ENCODE measurements around the gene TMEM203.

The TMEM203 gene

DNA sequence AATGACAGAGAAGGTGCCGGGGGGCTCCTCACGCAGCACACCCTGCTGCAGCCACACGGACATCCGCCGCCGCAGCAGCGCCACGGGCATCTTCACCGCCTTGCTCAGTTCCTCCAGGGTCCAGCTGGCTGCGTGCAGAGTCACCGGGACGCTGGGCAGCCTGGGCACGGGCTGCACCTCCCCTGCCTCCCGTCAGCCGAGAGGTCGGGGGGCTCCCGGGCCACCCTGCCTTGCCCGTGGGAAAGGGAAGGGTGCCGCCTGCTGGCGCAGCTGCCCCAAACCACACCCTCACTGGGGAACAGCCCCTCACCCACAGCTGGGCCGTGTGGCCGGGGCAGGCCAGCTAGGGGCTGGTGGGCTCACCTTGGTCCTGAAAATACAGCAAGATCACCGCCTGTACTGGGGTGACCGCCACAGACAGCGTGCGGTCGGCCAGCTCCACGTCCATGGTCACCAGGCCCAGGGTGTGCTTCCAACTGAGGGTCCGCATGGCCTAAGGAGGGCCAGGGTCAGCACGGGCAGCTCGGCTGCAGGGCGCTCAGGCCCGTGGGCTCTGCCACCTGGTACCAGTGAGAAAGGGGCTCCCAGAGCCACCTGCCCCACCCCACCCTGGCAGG is 30.0 kb downstream of the TMEM203 start:
- TF ChIP-seq, protein P1, sequence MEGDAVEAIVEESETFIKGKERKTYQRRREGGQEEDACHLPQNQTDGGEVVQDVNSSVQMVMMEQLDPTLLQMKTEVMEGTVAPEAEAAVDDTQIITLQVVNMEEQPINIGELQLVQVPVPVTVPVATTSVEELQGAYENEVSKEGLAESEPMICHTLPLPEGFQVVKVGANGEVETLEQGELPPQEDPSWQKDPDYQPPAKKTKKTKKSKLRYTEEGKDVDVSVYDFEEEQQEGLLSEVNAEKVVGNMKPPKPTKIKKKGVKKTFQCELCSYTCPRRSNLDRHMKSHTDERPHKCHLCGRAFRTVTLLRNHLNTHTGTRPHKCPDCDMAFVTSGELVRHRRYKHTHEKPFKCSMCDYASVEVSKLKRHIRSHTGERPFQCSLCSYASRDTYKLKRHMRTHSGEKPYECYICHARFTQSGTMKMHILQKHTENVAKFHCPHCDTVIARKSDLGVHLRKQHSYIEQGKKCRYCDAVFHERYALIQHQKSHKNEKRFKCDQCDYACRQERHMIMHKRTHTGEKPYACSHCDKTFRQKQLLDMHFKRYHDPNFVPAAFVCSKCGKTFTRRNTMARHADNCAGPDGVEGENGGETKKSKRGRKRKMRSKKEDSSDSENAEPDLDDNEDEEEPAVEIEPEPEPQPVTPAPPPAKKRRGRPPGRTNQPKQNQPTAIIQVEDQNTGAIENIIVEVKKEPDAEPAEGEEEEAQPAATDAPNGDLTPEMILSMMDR (IDR thresholded peaks at IDR 0.05; ENCODE audit: insufficient read depth, low read depth, low read length, missing control alignments), result no peak
- no peak overlapping the region for H3K4me3 ChIP-seq (ENCODE audit: low read length)
- no peak for DNase-seq (ENCODE audit: low read depth)

DNA sequence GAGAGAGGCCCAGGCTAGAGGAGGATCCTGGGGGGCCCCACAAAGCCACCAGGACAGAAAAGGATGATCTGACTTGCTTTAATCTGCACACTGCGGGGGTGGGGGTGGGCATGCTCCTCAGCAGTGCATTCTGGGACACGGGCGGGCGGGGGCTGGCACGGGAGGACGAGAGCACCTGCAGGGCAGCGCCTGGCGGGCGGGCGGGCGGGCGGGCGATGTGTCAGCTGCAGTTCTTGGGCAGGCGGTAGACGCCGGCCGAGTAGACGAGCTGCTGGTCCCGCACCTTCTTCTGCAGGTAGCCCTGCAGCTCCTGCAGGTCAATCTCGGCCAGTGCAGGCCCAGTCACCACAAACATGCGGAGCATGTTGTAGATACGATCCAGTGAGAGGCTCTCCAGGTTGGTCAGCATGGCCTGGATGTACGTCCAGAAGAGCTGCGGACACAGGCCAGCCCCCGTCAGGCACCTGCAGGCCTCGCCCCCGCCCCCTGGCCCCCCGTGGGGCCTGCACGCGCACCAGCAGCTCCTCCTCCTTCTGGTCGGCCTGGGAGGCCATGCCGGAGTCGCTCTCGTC is 30.6 kb downstream of the TMEM203 start:
- no peak for DNase-seq (ENCODE audit: low read depth)
- TF ChIP-seq, protein P1 (IDR thresholded peaks at IDR 0.05; ENCODE audit: insufficient read depth, low read depth, low read length, missing control alignments), result no peak
- H3K4me3 ChIP-seq (ENCODE audit: low read length), result no peak overlapping the region

DNA sequence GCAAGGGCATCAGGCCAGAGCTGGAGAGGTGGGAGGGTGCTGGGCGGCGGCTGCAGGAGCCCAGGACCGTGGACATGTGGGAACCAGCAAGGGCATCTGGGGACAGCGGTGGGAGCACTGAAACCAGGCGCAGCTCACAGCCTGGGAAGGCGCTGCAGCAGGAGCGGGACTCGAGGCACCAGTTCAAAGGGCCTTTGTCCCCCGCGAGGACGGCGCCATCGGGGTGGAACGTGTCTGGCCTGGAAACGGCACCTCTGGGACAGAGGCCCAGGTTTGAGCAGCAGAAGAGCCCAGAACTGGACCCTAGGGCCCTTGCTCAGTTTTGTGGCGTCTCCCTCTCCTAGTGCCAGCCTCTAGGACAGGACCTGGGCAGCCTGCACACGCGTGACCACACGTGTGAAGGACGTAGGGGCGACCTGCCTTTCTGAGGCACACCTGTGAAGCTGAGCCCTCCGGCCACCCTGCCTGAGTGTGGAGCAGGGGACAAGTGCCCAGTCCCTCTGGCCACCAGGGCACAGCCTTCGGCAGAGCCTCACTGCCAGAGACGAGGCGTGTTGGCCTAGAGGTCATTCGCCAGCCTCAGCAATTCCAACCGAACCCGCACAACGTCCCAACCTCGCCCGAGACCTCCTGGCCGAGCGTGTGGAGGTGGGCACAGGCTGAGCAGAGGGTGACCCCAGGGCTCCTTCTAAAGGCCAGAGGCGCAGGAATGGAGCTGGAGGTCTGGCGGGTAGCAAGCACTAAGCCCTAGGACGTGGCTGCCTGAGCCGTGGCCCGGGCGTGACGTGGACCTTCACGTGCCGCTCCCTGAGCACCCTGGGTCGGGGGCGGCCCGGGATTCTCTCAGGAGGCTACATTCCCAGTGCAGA is 31.4 kb downstream of the TMEM203 start:
- no peak overlapping the region for H3K4me3 ChIP-seq (ENCODE audit: low read length)
- no peak for DNase-seq (ENCODE audit: low read depth)
- TF ChIP-seq, protein P1 (IDR thresholded peaks at IDR 0.05; ENCODE audit: insufficient read depth, low read depth, low read length, missing control alignments), result no peak

GRCh38 chr9:137172901-137173795 is 32.3 kb downstream of the TMEM203 start:
- TF ChIP-seq, protein P1 (IDR thresholded peaks at IDR 0.05; ENCODE audit: insufficient read depth, low read depth, low read length, missing control alignments), result no peak
- H3K4me3 ChIP-seq (ENCODE audit: low read length), result no peak overlapping the region
- no peak for DNase-seq (ENCODE audit: low read depth)

DNA sequence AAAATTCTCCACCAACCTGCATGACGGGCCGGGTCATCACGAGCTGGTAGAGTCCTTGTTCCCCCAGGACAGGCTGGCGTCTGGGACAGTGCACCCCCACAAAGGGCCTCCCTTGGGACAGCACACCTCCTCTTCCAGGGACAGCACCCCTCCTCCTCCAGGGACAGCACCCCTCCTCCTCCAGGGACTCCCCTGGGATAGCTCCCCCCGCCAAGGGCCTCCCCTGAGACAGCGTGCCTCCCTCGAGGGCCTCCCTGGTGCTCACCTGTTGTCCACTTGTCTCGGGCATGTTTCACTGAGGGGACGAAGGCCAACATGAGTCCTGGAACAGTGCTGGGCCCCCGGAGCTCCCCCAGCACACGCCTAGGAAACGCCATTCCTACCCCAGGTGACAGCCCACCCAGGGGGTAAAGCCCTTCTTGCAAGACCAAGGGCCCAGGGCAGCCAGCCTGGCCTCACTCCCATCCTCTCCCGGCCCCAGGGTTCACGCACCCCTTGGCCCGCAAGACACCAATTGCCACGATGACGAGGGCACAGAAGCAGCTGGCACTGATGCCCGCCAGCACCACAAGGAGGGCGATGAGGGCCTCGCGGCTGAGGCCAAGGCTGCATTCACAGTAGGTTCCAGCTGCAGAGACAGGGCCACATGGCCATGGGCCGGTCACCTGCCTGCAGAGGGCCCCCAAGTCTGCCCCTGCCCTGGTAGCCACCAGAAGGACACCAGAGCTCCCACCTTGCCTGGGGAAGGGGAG is 34.1 kb downstream of the TMEM203 start:
- TF ChIP-seq, protein P1 (IDR thresholded peaks at IDR 0.05; ENCODE audit: insufficient read depth, low read depth, low read length, missing control alignments), result no peak
- no peak for DNase-seq (ENCODE audit: low read depth)
- no peak overlapping the region for H3K4me3 ChIP-seq (ENCODE audit: low read length)
